LNCaP clone FGC (cell line): Measurements from ENCODE around the gene FRS3.

Experiments
- DNase-seq: peaks from one replicate; pipeline ENCODE4 v3.0.0-alpha.2; 2011; ENCODE audit warnings: low read depth
- H3K4me3 ChIP-seq: 2 replicates; pipeline ENCODE4 v1.5.1; 2011; ENCODE audit warnings: mild to moderate bottlenecking, low read depth, low read length, control low read depth
- CTCF ChIP-seq: IDR thresholded peaks from 2 replicates; pipeline ENCODE4 v1.5.1; 2012; ENCODE audit warnings: mild to moderate bottlenecking; ENCODE audit not compliant: control insufficient read depth, insufficient read depth; ENCODE audit errors: extremely low read depth

FRS3 gene

GRCh38 chr6:41805830-41806774 is 26.4 kb upstream of the FRS3 start:
- TF ChIP-seq CTCF, result no peak
- H3K4me3 ChIP-seq, result no peak overlapping the region
- DNase-seq, result no peak

- DNase-seq, result no peak
- TF ChIP-seq CTCF, result peak; percentile 75
Observed at GRCh38 chr6:41801380-41801779, 21.7 kb upstream of the FRS3 start.

GRCh38 chr6:41799559-41799911 is 19.8 kb upstream of the FRS3 start:
- no peak overlapping the region for H3K4me3 ChIP-seq
- no peak for DNase-seq
- TF ChIP-seq CTCF, result no peak

More at GRCh38 chr6:41801380-41801779, 21.7 kb upstream of the FRS3 start:
- no peak overlapping the region for H3K4me3 ChIP-seq

DNA sequence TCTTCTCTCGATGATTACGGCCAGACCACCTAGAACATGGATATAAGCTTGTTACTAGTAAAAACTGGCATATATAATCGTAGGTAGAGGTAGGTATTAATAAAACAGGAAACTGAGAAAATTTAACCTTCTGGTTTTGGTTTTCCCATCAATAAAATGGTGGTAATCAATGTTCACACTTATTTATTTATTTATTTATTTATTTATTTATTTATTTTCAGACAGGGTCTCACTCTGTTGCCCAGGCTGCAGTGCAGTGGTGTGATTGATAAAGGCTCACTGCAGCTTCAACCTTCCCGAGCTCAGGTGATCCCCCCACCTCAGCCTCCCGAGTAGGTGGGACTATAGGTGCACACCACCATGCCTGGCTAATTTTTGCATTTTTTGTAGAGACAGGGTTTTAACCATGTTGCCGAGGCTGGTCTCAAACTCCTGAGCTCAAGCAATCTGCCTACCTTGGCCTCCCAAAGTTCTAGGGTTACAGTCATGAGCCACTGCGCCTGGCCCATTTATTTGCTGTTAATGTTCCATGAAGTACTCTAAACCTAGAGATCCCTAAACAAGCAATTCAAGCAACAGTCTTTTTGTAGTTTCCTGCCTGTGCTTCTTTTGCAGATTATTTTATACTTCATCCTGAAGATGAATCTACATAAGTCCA is 19.3 kb upstream of the FRS3 start:
- DNase-seq, result no peak
- TF ChIP-seq CTCF, result no peak
- no peak overlapping the region for H3K4me3 ChIP-seq

GRCh38 chr6:41796474-41796873 is 16.8 kb upstream of the FRS3 start:
- no peak overlapping the region for H3K4me3 ChIP-seq
- DNase-seq, result no peak
- TF ChIP-seq CTCF, result no peak

GRCh38 chr6:41791984-41792383 is 12.3 kb upstream of the FRS3 start:
- DNase-seq, result no peak
- no peak for TF ChIP-seq CTCF
- no peak overlapping the region for H3K4me3 ChIP-seq
